Bronchial epithelial cell (primary cell): ENCODE data around the gene FANCE. TPM values are rescaled to one million over a fixed set of nuclear protein-coding genes. Genes with fewer than 3 reads are reported as not detected.

ENCODE experiments used
- DNase-seq: peaks from one replicate; pipeline ENCODE4 v3.0.0-alpha.2; 2010; ENCODE audit warnings: low read depth
- FAIRE-seq: peaks from 2 replicates; lab custom pipeline; 2011; peaks lifted over from hg19 to GRCh38; lab: Jason Lieb, UNC
- H3K27me3 ChIP-seq: 2 replicates; pipeline ENCODE4 v1.5.1; 2011; ENCODE audit warnings: low read length; ENCODE audit not compliant: control insufficient read depth, insufficient read depth
- H3K36me3 ChIP-seq: 2 replicates; pipeline ENCODE4 v1.5.1; 2011; ENCODE audit warnings: low read length; ENCODE audit not compliant: control insufficient read depth, insufficient read depth
- H3K4me3 ChIP-seq: 2 replicates; pipeline ENCODE4 v1.5.1; 2011; ENCODE audit warnings: mild to moderate bottlenecking, low read depth, low read length, control low read depth
- total RNA-seq: library from RNA; depleted of rRNA; stranded (reverse); fragments of >200 nt; gene quantifications from 2 replicates; pipeline ENCODE4 v1.2.1, GENCODE V29; 2014
- TF ChIP-seq, protein P1 (sequence below): IDR thresholded peaks from 2 replicates; pipeline ENCODE4 v1.5.1; 2011; ENCODE audit warnings: mild to moderate bottlenecking, moderate library complexity, low read length, control low read depth, inconsistent platforms; ENCODE audit not compliant: insufficient read depth, severe bottlenecking

FANCE gene
- total RNA-seq, 1 donor from 2014 or later, result 46.3 TPM

DNA sequence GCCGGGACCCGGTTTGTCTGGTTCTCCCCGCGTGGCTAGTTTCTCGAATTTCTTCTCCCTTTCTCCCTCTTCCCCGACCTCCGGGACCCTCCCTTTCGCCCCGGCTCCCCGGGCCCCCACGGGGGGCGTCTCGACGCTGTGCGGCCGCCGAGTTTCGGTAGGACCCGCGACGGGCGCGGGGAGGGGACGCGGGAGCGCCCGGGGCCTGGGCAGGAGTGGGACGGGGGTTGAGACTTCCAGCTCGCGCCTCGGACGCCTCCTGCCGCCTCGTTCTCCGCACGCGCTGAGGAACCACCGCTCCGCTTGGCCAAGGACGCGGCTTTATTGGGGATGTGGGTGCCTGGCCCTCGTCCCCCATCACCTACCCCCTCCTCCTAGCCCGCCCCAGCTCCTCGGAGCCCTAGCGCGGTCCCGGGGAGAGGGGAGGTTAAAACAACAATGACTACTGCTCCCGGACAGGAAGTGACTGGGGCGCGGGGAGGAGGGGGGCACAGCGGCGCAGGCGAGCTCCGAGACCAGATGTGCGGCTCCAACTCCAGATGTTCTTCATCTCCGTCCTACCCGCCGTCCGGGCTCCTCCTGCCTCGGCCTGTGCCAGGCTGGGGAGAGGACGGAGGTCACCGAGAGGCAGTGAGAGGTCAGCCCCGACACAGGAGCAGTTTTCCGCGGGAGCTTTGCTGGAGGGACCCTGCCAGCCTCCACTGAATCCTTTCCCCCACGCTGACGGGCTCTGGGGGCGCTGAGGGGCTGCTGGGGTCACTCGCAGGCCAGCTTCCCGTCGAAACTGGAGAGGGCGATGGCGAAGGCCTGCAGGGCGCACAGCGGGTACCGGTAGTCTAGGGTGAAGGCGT is 45.7 kb downstream of the FANCE start:
- H3K27me3 ChIP-seq, result no peaks in the 10 kb centered on the region
- FAIRE-seq, result no peak
- DNase-seq, result peak; percentile 22
- H3K36me3 ChIP-seq, result peaks cover 1% of the 10 kb centered on the region
- H3K4me3 ChIP-seq, result peak overlapping the region; percentile 56
- TF ChIP-seq, protein P1, sequence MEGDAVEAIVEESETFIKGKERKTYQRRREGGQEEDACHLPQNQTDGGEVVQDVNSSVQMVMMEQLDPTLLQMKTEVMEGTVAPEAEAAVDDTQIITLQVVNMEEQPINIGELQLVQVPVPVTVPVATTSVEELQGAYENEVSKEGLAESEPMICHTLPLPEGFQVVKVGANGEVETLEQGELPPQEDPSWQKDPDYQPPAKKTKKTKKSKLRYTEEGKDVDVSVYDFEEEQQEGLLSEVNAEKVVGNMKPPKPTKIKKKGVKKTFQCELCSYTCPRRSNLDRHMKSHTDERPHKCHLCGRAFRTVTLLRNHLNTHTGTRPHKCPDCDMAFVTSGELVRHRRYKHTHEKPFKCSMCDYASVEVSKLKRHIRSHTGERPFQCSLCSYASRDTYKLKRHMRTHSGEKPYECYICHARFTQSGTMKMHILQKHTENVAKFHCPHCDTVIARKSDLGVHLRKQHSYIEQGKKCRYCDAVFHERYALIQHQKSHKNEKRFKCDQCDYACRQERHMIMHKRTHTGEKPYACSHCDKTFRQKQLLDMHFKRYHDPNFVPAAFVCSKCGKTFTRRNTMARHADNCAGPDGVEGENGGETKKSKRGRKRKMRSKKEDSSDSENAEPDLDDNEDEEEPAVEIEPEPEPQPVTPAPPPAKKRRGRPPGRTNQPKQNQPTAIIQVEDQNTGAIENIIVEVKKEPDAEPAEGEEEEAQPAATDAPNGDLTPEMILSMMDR, result peak; percentile 23

DNA sequence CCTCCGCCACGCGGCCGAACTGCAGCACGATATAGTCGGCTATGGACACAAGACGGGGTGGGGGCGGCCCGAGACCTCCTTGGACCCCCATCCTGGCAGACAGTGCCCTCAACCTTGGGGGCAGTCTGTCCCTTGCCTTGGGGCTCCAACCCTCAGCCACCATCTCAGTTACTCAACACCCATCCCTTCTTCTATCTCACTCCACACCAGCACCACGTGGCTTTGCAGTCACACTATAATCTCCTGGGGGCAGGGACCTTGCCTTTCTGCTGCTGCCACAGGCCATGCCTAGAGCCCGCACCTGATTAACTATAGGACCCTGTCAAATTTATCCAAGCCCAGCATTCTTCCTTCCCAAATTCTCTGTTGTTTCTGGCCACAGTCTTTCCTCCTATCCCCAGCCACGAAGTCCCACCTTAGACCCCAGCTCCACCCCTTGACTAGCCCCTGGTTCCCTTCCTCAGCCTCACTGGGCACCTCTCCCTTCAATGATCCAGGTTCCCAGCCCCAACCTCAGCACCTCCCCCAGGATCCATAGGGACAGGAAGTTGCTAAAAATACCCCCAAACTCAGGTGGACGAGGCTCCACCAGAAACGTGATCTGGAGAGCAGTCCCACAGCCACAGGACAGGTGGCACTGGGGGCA is 46.4 kb downstream of the FANCE start:
- Histone ChIP-seq H3K27me3 (no peaks in the 10 kb centered on the region), H3K4me3 (peak overlapping the region; percentile 56), H3K36me3 (no peaks in the 10 kb centered on the region)
- DNase-seq (no peak), FAIRE-seq (no peak)
- TF ChIP-seq, protein P1, result no peak

- H3K36me3 ChIP-seq, result no peaks in the 10 kb centered on the region
- no peak overlapping the region for H3K4me3 ChIP-seq
- H3K27me3 ChIP-seq, result no peaks in the 10 kb centered on the region
- TF ChIP-seq, protein P1, result no peak
- DNase-seq (no peak), FAIRE-seq (no peak)
These were observed 47.2 kb downstream of the FANCE start for GRCh38 chr6:35499372-35499771.

- H3K36me3 ChIP-seq, result no peaks in the 10 kb centered on the region
- TF ChIP-seq, protein P1, result no peak
- no peak overlapping the region for H3K4me3 ChIP-seq
- DNase-seq, result peak; percentile 74
- no peak for FAIRE-seq
- no peaks in the 10 kb centered on the region for H3K27me3 ChIP-seq
These were observed 48.6 kb downstream of the FANCE start for GRCh38 chr6:35500782-35501181.

DNA sequence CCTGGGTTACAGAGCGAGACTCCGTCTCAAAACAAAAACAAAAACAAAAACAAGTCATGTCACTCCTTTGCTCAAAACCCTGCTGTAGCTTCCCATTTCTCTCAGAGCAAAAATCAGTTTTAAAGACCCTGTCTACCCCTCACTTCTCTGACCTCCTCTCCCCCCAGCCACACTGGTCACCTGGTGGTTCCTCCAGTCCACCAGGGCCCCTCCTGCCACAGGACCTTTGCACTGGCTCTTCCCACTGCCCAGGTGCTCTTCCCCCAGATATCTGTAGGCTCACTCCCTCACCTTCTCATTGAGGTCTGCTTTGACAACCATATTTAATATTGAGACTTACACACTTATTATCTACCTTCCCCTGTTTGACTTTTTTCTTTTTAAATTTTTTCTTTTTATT is 49.6 kb downstream of the FANCE start:
- TF ChIP-seq, protein P1, result no peak

More for the DNA sequence above, 49.6 kb downstream of the FANCE start:
- Histone ChIP-seq H3K36me3 (no peaks in the 10 kb centered on the region), H3K27me3 (no peaks in the 10 kb centered on the region), H3K4me3 (no peak overlapping the region)
- DNase-seq (no peak), FAIRE-seq (no peak)
